ENCODE data around the gene CDH22.

DNA sequence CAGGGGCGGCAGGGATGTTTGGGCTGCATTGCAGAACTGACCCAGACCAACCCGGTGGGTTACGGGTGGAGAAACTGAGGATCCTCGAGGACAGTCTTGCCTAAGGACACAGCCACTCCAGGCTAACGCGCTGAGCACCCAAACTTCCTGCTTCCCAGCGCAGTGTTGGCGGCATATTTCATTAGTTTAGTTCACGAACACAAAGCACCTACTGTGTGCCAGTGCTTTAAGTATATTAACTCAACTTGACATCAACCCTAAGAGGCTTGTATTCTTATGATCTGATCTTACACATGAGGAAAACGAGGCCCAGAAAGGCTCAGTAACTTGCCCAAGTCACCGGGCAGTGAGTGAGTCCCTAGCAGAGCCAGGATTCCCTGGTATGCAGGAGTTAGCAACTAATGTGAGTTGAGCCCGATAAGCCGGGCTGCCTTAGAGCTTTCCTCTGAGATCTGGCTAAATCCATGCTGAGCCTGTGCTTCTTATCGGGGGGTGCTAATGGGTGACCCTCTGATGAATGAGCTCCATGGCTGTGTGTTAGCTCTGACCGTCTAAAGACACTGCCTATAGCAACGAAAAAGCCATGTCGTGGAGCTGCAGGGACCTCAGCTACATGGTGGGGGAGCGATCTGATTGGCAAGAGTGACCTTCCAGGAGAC, 97.5 kb downstream of the CDH22 start:
- no peak for TF ChIP-seq POLR2A (IDR thresholded peaks at IDR 0.05)
- TF ChIP-seq, protein P1, sequence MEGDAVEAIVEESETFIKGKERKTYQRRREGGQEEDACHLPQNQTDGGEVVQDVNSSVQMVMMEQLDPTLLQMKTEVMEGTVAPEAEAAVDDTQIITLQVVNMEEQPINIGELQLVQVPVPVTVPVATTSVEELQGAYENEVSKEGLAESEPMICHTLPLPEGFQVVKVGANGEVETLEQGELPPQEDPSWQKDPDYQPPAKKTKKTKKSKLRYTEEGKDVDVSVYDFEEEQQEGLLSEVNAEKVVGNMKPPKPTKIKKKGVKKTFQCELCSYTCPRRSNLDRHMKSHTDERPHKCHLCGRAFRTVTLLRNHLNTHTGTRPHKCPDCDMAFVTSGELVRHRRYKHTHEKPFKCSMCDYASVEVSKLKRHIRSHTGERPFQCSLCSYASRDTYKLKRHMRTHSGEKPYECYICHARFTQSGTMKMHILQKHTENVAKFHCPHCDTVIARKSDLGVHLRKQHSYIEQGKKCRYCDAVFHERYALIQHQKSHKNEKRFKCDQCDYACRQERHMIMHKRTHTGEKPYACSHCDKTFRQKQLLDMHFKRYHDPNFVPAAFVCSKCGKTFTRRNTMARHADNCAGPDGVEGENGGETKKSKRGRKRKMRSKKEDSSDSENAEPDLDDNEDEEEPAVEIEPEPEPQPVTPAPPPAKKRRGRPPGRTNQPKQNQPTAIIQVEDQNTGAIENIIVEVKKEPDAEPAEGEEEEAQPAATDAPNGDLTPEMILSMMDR (IDR thresholded peaks at IDR 0.05): no peak

All from right lobe of liver (tissue), 4 donors.